ENCODE measurements around the gene RTF2.

The RTF2 gene

DNA sequence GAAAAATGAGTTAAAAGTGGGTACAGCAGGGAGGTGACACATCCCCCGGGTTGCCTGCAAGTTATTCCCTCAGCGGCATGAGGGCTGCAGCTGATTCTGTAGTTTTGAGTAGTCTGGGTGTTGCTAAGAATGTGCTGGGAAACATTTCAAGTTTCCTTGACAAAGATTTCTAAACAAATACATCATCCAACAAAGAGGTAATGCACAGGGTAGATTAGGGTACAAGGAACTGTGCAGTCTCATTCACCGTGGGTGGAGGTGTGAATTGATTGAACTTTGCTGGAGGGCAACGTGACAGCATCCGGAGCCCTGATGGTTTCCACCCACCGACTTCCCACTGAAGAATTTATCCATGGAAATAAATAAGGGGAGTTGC, 34.6 kb upstream of the RTF2 start:
- Histone ChIP-seq H3K27me3 (ENCODE audit: insufficient read depth, poor library complexity, severe bottlenecking) (no peaks in the 10 kb centered on the region), H3K27ac (ENCODE audit: poor library complexity, severe bottlenecking) (no peak overlapping the region), H3K4me3 (ENCODE audit: severe bottlenecking) (no peak overlapping the region), H3K9me3 (ENCODE audit: severe bottlenecking) (no peaks in the 10 kb centered on the region), H3K4me1 (ENCODE audit: insufficient read depth, poor library complexity, severe bottlenecking) (no peaks in the 10 kb centered on the region), H3K36me3 (ENCODE audit: low read depth) (no peaks in the 10 kb centered on the region)
- ATAC-seq (ENCODE audit: low read depth) (no peak), DNase-seq (ENCODE audit: low spot score) (no peak)
- TF ChIP-seq, protein P1, sequence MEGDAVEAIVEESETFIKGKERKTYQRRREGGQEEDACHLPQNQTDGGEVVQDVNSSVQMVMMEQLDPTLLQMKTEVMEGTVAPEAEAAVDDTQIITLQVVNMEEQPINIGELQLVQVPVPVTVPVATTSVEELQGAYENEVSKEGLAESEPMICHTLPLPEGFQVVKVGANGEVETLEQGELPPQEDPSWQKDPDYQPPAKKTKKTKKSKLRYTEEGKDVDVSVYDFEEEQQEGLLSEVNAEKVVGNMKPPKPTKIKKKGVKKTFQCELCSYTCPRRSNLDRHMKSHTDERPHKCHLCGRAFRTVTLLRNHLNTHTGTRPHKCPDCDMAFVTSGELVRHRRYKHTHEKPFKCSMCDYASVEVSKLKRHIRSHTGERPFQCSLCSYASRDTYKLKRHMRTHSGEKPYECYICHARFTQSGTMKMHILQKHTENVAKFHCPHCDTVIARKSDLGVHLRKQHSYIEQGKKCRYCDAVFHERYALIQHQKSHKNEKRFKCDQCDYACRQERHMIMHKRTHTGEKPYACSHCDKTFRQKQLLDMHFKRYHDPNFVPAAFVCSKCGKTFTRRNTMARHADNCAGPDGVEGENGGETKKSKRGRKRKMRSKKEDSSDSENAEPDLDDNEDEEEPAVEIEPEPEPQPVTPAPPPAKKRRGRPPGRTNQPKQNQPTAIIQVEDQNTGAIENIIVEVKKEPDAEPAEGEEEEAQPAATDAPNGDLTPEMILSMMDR (IDR thresholded peaks at IDR 0.05; ENCODE audit: poor library complexity, severe bottlenecking): no peak

GRCh38 chr20:56437196-56437960, 31.0 kb upstream of the RTF2 start:
- Histone ChIP-seq H3K27ac (ENCODE audit: poor library complexity, severe bottlenecking) (no peak overlapping the region), H3K9me3 (ENCODE audit: severe bottlenecking) (no peaks in the 10 kb centered on the region), H3K4me3 (ENCODE audit: severe bottlenecking) (no peak overlapping the region), H3K4me1 (ENCODE audit: insufficient read depth, poor library complexity, severe bottlenecking) (no peaks in the 10 kb centered on the region), H3K27me3 (ENCODE audit: insufficient read depth, poor library complexity, severe bottlenecking) (no peaks in the 10 kb centered on the region), H3K36me3 (ENCODE audit: low read depth) (no peaks in the 10 kb centered on the region)
- TF ChIP-seq, protein P1 (IDR thresholded peaks at IDR 0.05; ENCODE audit: poor library complexity, severe bottlenecking): no peak
- ATAC-seq (ENCODE audit: low read depth): no peak
- peak; percentile 74 for DNase-seq (ENCODE audit: low spot score)

DNA sequence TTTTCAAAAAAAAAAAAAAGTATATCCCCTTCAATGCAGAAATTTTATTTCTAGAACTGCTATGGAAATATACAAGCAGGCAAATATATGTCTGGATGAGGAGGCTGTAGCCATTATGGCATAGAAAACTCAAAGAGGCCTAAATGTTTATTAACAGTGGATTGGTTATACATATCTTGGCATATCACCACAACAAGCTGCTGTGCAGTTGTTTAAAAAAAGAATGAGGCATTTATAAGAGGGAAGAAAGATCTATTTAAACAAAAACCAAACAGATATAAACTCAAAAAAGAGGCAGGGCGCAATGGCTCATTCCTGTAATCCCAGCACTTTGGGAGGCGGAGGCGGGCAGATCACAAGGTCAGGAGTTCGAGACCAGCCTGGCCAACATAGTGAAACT, 30.1 kb upstream of the RTF2 start:
- no peak overlapping the region for H3K27ac ChIP-seq (ENCODE audit: poor library complexity, severe bottlenecking)
- no peaks in the 10 kb centered on the region for H3K4me1 ChIP-seq (ENCODE audit: insufficient read depth, poor library complexity, severe bottlenecking)
- DNase-seq (ENCODE audit: low spot score) (no peak), ATAC-seq (ENCODE audit: low read depth) (no peak)
- H3K4me3 ChIP-seq (ENCODE audit: severe bottlenecking): no peak overlapping the region
- TF ChIP-seq, protein P1 (IDR thresholded peaks at IDR 0.05; ENCODE audit: poor library complexity, severe bottlenecking): no peak
- no peaks in the 10 kb centered on the region for H3K27me3 ChIP-seq (ENCODE audit: insufficient read depth, poor library complexity, severe bottlenecking)
- H3K9me3 ChIP-seq (ENCODE audit: severe bottlenecking): no peaks in the 10 kb centered on the region
- no peaks in the 10 kb centered on the region for H3K36me3 ChIP-seq (ENCODE audit: low read depth)

- no peak overlapping the region for H3K4me3 ChIP-seq (ENCODE audit: severe bottlenecking)
- no peaks in the 10 kb centered on the region for H3K4me1 ChIP-seq (ENCODE audit: insufficient read depth, poor library complexity, severe bottlenecking)
- H3K27ac ChIP-seq (ENCODE audit: poor library complexity, severe bottlenecking): no peak overlapping the region
- ATAC-seq (ENCODE audit: low read depth) (peak; percentile 42), DNase-seq (ENCODE audit: low spot score) (peak; percentile 69)
- H3K27me3 ChIP-seq (ENCODE audit: insufficient read depth, poor library complexity, severe bottlenecking): no peaks in the 10 kb centered on the region
- TF ChIP-seq, protein P1 (IDR thresholded peaks at IDR 0.05; ENCODE audit: poor library complexity, severe bottlenecking): no peak
- no peaks in the 10 kb centered on the region for H3K9me3 ChIP-seq (ENCODE audit: severe bottlenecking)
- no peaks in the 10 kb centered on the region for H3K36me3 ChIP-seq (ENCODE audit: low read depth)
Measured at GRCh38 chr20:56439771-56440291, 28.6 kb upstream of the RTF2 start.
